Measurements from ENCODE around the gene EPB41L4A.

DNA sequence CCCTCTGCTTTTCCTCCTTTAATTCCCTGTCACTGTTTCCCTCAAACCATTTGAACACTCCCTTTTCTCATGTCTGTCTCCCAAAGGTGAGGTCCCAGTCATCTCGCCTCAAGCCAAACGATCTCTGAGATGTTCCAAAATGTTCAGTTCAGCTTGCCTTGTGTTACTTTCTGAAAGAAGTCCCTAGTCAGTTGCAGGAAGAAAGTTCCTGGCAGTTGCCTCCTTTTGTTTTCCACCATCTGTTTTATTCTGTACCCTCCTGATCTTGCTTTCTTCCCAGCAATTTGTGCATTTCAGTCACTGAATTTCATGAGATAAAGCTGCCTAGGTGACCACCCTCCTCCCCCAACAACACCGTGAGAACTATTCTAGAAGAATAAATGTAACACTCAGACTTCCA is 277.5 kb downstream of the EPB41L4A start:
- TF ChIP-seq EZH2 (IDR thresholded peaks at IDR 0.05; ENCODE audit: insufficient read depth, poor library complexity, severe bottlenecking) (no peak), EZH2phosphoT487 (IDR thresholded peaks at IDR 0.05; ENCODE audit: insufficient read depth, low read depth) (no peak)

Data from GM23248 (cell line).